ENCODE results near the gene NKAIN2.
"Not testable (repeated sequence)": the region's sequence is repeated elsewhere in the genome, so short reads cannot be mapped to it uniquely, and the experiment has no call there.

NKAIN2 gene

DNA sequence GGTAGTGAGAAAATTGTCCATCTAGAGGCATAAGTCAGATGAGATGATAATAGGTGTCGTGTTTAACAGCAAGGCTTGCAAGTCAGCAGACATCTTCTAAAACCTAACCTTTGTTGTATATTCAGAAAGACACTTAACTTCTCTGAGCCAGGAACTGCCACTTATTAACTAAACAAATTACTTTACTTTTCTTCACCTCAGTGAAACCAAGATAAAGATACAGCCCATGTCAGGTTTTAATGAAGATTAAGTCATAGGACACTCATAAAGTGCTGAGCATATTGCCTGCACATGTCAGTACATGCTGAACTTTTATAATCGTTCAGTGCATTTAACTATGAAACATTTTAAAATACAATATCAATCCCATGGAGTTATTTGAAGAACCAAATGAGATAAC lies 286.8 kb downstream of the NKAIN2 start:
- no peak for DNase-seq (ENCODE audit: low read depth)

DNA sequence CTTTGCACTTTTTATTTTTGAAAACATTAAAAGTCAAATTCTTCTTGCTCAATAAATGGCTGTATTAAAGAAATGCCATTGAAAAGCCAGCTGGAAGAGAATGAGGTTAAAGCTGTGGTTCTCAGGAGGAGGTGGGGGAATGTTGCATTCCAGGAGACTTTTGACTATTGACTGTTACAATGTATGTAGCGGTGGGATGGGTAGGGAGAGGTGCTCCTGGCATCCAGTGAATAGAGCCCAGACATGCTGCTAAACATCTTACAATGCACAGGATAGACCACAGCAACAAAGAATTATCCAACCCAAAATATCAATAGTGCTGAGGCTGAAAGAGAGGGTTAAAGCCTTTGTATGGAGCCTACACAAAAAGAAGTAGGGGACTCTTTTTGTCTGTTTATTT lies 295.9 kb downstream of the NKAIN2 start:
- no peak for DNase-seq (ENCODE audit: low read depth)

DNA sequence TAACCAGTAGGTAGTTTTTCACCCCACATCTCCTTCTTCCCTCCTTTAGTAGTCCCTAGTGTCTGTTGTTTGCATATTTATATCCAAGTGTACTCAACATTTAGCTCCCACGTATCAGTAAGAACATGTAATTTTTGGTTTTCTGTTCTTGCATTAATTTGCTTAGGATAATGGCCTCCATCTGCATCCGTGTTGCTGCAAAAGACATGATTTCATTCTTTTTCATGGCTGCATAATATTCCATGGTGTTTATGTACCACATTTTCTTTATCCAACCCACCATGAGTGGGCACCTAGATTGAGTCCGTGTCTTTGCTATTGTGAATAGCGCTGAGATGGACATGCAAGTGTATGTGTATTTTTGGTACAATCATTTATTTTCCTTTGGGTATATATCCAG lies 306.8 kb downstream of the NKAIN2 start:
- DNase-seq (ENCODE audit: low read depth) = no peak

DNA sequence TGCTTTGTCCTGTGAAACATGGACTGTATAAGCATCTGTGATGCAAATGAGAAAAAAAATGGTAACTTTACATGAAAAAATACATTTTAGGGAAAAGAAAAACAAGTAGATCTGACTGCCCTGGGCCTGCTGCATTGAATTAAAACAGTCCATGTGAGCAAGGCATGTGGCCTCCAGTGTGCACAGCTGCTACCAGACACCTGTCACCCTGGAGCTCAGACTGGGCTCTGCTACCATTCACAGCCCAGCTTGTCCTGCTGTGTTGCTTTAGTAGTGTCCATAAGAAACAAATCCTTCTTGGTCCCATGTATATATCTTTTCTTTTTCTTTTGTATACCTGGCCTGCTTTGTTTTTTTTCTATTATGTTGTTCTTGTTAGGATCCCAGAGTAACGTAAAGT lies 315.9 kb downstream of the NKAIN2 start:
- no peak for DNase-seq (ENCODE audit: low read depth)

DNA sequence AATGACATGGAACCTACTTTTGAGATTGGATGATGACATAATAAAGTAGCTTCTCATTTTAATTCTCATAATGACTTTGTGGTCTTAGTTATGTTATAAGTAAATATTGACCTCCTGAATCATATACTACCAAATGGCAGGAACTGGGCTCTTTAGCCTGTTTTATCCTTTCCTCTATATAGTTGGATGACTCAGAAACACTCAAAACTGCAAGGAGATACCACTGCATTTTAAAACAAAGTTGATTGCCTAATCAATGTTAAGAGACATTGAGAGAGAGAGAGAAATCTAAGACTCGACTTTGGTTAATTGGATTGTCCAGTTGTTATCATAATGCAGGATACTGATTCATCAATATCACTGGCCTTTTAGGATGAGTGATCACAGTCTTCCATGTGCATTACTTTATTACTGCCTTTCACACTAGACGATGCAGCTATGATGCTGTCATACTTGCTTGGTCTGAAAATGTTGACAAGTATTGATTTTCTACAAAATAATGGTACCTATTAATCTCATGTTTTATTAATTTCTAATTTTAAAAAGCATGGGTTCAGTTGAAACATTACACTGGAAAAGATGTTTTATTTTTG lies 320.0 kb downstream of the NKAIN2 start:
- DNase-seq (ENCODE audit: low read depth) = no peak

DNA sequence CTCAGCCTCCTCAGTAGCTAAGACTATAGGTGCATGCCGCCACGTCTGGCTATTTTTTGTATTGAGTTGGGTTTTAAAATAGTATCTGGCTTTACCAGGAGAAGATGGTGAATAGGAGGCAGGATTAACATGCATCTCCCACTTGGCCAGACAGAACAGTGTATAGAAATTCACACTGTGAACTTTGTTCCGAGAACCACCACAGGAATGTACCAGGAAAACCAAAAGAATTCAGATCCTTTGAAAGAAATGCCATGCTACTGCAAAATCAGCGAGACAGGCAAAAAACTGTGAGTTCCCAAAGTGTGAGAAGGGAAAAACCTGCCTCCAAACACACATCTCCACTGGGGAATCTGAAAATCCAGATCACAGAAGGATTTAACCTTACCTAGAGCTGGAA lies 327.6 kb downstream of the NKAIN2 start:
- DNase-seq (ENCODE audit: low read depth) = no peak

DNA sequence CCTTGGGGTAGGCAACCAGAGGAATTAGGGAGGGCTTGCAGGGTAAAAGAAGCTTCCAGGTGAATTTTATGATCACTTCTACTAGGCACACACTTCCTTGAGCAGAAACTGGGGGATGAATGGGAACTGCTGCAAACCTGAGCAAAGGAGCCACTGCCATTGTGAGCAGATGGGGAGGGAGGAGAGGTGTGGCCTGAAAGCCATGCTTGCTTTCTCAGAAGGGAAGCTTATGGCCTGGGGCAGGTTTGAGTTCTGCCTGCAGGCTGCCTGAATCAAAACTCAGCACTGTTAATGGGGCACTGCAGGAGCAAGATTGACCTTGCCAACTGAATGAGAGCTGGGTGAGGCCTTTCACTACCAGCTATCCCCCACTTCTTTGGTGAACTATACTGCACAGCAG lies 328.1 kb downstream of the NKAIN2 start:
- no peak for DNase-seq (ENCODE audit: low read depth)

DNA sequence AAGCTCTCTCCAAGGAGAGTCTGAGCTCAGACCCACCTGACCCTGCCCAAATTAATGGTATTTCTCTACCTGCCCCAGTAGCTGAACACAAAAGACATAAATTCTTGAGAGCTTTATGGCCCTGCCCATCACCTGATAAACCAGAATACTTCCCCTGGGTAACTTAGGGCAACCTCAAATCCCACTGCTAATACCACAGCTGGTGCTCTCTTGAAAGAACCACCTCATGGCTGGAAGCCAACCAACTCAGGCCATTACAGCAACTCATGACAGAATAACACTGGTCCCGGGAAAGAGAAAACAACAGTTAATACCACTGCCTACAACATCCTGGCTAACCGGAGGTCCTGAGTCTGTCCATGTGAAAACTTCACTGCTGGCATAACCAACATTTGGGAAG lies 328.6 kb downstream of the NKAIN2 start:
- DNase-seq (ENCODE audit: low read depth) = no peak

DNA sequence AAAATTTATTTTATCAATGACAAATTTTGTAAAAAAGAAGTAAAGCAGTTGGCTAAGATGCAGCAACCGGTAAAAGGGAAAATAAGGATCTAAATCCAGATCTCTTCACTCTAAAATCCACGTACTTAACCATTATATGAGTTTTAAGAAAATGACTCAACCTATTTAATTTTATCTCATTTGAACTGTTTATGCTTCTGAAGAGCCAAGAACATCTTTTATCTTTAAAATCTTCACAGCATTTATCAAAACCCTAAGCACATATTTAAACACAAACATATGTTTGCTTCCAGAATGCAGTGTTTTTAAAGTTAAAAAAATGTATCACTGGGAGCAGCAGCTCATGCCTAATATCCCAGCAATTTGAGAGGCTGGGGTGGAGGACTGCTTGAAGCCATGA lies 339.2 kb downstream of the NKAIN2 start:
- no peak for DNase-seq (ENCODE audit: low read depth)

DNA sequence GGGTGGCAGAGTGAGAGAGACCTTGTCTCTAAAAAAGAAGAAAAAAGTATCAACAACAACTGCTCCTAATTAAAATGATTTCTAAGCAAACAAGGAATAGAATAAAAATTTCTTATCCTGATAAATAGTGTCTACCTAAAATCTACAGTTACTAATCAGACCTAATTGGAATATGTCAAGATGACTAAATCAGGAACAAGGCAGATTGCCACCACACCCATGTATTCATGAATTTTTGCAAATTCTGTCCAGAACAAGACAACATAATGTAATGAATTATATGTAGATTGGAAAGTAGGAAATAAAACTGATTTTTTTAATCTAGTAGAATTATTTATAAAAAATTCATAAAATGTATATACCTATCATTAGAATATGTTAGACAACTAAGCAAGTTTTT lies 339.8 kb downstream of the NKAIN2 start:
- no peak for DNase-seq (ENCODE audit: low read depth)

DNA sequence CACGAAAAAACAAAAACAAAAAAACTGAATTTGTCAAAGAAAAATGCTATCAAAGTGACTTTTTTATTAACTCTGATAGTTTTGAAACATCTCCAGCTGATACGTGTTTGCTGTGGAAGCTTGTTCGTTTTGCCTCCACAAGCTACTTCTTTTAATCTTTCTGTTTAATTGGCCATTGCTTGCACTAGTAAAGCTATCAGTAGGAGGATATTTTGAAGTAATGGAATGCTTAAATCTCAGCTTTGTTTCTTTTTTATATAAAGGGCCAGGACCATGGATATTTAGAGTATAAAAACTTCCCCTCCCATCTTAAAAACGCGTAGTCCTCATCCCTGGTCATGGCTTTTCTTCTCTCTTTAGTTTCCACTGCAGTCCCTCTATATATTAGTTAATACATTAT lies 344.0 kb downstream of the NKAIN2 start:
- DNase-seq (ENCODE audit: low read depth) = no peak

DNA sequence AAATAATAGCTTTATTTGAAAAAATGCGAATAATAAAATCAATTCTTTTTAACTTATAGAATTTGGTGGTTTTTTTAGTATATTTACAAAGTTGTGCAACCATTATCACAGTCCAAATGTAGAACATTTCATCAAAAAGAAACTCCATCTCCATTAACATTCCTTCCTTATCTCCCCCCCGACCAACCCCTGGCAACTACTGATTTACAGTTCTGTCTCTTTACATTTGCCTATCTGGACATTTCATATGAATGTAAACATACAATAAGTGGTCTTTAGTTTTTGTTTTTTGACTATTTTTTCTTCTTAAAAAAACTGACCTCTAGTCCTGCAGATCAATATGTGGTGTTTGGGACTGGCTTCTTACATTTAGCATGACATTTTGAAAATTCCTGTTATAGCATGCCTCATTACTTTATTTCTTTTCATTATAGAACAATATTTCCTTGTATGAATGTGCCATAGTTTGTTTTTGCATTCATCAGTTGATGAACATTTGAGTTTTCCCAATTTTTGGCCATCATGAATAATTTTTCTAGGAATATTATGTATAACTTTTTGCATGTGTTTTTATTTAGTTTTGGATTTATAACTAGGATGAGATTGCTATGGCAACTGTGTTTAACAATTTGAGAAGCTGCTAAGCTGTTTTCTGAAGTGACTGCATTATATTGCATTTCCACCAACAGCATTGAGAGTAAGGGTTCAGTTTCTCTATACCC lies 344.7 kb downstream of the NKAIN2 start:
- no peak for DNase-seq (ENCODE audit: low read depth)

DNA sequence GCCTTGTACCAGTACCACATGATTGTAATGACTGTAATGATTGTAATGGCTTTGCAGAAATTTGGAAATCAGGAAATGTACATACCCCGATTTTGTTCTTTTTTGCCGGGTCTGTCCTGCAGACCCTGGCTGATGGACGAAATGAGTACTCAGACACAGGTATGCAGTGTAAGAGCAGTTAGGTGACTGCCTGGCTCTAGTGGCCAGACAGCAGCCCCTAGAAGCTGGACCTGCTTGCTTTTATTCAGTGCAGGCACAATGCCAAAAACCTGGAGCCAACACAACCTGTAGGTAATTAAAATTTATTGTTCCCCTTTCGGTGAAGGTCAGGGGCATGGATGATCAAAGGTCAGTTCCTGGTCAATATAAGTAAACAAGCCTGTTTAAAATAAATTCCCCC lies 346.0 kb downstream of the NKAIN2 start:
- no peak for DNase-seq (ENCODE audit: low read depth)

DNA sequence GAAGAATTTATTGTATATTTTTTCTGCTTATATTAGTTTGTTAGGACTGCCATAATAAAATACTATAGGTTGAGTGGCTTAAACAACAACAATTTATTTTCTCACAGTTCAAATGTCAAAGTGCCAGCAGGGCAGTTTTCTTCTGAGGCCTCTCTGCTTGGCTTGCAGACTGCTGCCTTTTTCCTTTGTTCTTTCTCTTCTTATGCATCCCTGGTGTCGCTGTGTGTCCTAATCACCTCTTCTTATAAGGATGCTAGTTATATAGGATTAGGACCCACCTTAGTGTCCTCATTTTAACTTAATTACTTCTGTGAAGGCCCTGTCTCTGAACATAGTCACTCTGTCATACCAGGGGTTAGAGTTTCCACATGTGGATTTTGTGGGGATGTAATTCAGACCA lies 354.4 kb downstream of the NKAIN2 start:
- DNase-seq (ENCODE audit: low read depth) = no peak

DNA sequence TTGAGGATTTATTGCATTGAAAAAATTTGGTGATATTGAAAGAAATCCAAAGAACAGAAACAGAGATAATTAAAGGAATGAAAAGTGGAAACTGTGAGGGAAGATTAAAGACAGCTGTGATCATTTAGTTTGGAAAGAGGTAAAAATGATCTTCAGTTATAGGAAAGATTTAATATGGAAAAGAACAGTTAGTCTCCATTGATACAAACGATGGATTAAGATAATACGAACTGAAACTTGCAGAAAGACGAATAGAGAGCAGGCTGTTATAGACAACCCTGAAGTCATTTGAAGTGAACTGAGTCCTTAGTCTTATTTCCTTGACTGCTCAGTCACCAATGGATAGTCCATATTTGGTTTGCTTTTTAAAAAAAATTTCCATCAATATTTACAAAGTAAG lies 360.0 kb downstream of the NKAIN2 start:
- DNase-seq (ENCODE audit: low read depth) = no peak

DNA sequence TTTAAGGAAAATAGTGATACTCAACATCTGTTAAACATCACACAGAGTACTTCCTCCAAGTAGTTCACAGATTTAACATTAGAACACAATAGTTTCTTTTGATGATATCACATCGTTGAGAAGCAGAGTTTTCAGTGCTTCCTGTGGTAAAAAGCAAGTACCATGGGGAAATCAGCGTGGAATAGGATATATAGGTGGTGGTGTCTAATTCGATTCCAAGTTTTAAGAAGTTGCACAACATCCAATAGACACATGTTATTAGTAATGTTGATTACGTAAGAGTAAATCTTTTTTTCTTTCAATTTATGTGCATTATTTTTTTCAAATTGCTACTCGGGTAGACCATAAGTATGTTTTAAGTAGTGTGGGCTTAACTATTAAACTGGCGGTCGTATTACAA lies 360.7 kb downstream of the NKAIN2 start:
- DNase-seq (ENCODE audit: low read depth) = no peak

DNA sequence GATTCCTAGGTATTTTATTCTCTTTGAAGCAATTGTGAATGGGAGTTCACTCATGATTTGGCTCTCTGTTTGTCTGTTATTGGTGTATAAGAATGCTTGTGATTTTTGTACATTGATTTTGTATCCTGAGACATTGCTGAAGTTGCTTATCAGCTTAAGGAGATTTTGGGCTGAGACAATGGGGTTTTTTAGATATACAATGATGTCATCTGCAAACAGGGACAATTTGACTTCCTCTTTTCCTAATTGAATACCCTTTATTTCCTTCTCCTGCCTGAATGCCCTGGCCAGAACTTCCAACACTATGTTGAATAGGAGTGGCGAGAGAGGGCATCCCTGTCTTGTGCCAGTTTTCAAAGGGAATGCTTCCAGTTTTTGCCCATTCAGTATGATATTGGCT lies 363.6 kb downstream of the NKAIN2 start:
- not testable (repeated sequence) for DNase-seq (ENCODE audit: low read depth)

DNA sequence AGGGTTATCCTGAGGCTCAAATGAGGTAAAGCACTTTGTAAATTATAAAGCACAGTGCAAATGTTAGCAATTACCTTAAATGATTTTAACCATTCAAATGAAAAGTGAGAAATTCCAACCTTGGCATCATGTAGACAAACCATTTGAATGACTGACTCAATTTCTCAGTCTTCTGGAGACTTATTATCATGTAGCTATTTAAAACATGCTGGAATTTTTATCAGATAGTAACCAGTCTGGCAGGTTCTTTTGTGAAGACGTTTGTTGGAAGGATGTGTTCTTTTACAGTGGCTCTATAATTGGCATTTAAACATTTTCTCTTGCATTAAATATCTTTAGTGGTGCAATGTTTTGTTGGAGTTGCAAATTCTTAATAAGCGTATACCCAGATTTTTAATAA lies 386.6 kb downstream of the NKAIN2 start:
- DNase-seq (ENCODE audit: low read depth) = no peak

DNA sequence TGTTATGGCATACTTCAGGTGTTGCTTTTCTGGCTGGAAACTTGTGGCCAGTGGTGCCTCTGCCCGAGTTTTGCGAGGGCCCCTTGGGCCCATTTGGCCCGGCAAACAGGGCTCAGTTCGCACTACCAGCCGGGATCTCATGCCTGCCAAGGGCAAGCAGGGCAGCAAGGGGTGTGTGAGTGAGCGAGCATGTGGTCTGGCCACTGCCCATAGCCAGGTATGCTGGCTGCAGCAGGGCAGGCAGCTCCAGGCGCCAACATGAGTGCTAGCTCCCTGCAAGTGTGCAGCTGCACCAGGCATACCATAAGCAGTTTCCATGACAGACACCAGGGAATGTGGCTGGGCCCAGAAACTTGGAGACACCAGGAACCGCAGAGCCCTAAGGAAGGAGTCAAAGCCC lies 389.5 kb downstream of the NKAIN2 start:
- DNase-seq (ENCODE audit: low read depth) = no peak

DNA sequence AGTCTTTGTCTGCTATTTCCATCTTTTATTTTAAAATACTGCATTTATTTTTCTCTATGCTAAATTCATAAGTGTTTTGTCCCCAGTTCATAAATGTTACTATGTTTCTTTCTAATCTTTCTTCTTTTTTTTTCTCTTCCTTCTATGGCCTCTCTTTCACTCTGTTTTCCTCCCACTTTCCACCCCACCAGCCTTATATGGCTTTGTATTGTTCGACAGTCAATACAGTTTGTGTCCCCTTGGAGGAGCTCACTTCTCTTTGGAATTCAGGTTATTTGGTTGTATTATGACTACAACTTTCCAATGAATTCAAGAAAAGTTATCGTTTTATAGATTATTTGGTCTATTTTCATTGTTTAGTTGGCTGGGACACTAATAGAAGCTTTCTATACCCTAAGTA lies 393.5 kb downstream of the NKAIN2 start:
- DNase-seq (ENCODE audit: low read depth) = no peak

DNA sequence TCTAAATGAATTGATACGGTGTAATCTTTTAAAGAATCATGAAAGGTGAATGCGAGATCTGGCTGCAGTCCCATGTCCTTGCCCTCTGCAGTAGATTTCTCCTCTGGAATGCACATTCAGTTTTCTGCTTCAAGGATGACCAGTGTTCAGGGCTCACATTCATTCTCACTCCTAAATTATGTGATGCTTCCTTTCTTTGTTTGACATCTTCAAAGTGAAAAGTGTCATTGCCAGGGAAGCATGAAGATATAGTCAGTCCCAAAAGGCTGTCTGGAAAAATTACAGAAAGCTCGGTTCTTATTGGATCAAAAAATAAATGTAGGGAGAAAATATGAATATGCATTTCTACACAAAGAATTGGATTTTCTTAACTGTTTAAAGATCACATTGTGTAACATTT lies 395.6 kb downstream of the NKAIN2 start:
- no peak for DNase-seq (ENCODE audit: low read depth)

DNA sequence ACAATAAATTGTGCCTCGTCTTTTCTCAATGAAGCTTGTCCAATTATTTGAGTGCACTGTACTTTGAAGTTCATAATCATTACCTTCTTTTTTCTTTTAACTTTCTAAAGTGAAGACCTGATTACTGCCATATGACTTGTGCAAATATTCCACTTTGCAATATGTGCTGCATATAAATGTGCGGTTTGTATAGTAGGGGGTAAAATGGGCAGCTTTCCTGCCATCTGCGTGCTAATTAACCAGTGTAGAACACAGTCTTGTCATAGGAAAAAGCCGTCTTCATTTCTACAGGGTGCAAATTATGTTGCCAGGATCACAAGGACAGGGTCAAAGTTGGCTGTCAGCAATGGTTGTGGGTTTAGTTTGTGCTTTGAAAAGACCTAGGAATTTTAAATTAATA lies 397.0 kb downstream of the NKAIN2 start:
- DNase-seq (ENCODE audit: low read depth) = no peak

DNA sequence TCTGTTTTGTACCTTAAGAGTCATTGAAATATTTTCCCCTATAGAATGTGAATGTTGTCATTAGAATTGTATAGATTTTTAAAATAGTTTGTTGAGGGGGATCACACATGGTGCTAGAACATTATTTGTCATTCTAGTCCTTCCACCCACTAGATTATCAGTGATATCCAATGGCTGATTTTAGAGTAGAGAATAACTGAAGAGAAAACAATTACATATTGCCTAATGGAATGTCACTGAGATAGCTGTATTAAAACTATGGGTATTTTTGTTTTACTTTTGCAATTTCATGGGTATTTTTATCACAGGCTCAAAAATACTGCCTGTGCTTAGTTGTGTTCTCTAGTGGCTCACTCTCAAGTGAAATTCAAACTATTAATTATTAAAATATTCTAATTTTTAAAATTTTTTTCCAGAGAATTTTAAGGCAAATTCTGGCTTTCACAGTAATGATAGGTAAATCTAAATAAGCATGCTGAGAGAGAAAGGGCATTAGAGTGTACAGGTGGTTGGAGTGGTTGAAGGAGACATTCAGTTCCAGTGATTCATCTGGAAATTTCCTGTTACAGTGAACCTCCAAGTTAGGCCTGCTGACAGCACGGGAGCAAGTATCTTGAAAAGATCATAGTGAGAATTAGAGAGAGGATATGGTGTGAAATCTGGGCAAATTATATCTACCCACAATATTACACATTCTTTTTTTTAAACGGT lies 399.6 kb downstream of the NKAIN2 start:
- no peak for DNase-seq (ENCODE audit: low read depth)

DNA sequence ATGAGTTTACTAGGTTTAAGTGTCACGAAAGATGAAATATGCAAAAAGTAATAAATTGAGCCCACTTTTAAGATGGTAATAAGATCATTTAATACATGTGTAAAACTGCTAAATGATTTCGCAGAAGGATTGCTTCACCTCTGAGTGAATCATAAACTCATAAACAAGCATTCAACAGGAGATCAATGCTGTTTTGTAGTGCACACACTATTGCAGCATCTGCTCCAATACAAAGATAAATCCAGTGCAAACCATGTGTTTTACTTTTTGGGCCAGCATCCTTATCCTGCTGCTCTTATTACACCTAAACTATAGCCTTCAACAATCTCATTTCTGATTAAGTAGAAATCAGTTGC lies 400.1 kb downstream of the NKAIN2 start:
- no peak for DNase-seq (ENCODE audit: low read depth)

All from stimulated activated CD8-positive, alpha-beta memory T cell treated with anti-CD3 and anti-CD28 coated beads, Interleukin-4, amount 100 ng/mL, for 24 hours (primary cell).